Left forelimb (tissue), 1 donor: ENCODE measurements around the gene AOC3.
"Not testable (repeated sequence)": the region's sequence is repeated elsewhere in the genome, so short reads cannot be mapped to it uniquely, and the experiment has no call there.

ENCODE experiments used
- DNase-seq: peaks from one replicate; pipeline ENCODE4 v3.0.0-alpha.2; 2018; ENCODE audit warnings: low spot score

AOC3 gene

GRCh38 chr17:42844761-42845555, 6.0 kb upstream of the AOC3 start:
- DNase-seq = no peak

GRCh38 chr17:42845556-42845917, 5.5 kb upstream of the AOC3 start:
- DNase-seq = no peak

GRCh38 chr17:42845918-42846593, 4.9 kb upstream of the AOC3 start:
- no peak for DNase-seq

- DNase-seq = no peak
Measured at GRCh38 chr17:42846594-42847280, 4.3 kb upstream of the AOC3 start.

GRCh38 chr17:42848093-42848492, 2.9 kb upstream of the AOC3 start:
- no peak for DNase-seq

GRCh38 chr17:42849031-42849430, 2.0 kb upstream of the AOC3 start:
- DNase-seq = no peak

GRCh38 chr17:42849451-42850181, 1.4 kb upstream of the AOC3 start:
- no peak for DNase-seq

- not testable (repeated sequence) for DNase-seq
Measured at GRCh38 chr17:42851371-42852240, 607 bp downstream of the AOC3 start.

- no peak for DNase-seq
Measured at GRCh38 chr17:42852351-42852750, 1.4 kb downstream of the AOC3 start.

GRCh38 chr17:42853004-42853403, 2.0 kb downstream of the AOC3 start:
- DNase-seq = no peak

GRCh38 chr17:42853597-42853967, 2.6 kb downstream of the AOC3 start:
- no peak for DNase-seq

GRCh38 chr17:42853968-42854790, 3.2 kb downstream of the AOC3 start:
- no peak for DNase-seq

GRCh38 chr17:42855048-42855596, 4.1 kb downstream of the AOC3 start:
- no peak for DNase-seq

- not testable (repeated sequence) for DNase-seq
Measured at GRCh38 chr17:42856093-42856492, 5.1 kb downstream of the AOC3 start.

- not testable (repeated sequence) for DNase-seq
Measured at GRCh38 chr17:42856516-42856915, 5.5 kb downstream of the AOC3 start.

GRCh38 chr17:42857389-42857788, 6.4 kb downstream of the AOC3 start:
- no peak for DNase-seq

- no peak for DNase-seq
Measured at GRCh38 chr17:42865638-42866094, 14.7 kb downstream of the AOC3 start.

GRCh38 chr17:42866216-42866615, 15.2 kb downstream of the AOC3 start:
- DNase-seq = no peak

GRCh38 chr17:42866631-42867575, 15.9 kb downstream of the AOC3 start:
- DNase-seq = no peak
